ENCODE data around the gene ZNF207.

The ZNF207 gene

GRCh38 chr17:32305049-32305448 is 44.9 kb upstream of the ZNF207 start:
- TF ChIP-seq TEAD4 (IDR thresholded peaks at IDR 0.05) (no peak), MAX (IDR thresholded peaks at IDR 0.05) (no peak), FOXM1 (IDR thresholded peaks at IDR 0.05; ENCODE audit: borderline replicate concordance, low read depth) (no peak), EP300 (IDR thresholded peaks at IDR 0.05; ENCODE audit: borderline replicate concordance) (no peak), YY1 (IDR thresholded peaks at IDR 0.05; ENCODE audit: low read depth) (no peak), CREB1 (IDR thresholded peaks at IDR 0.05; ENCODE audit: low read depth) (no peak), REST (IDR thresholded peaks at IDR 0.05; ENCODE audit: low read depth) (no peak), EGR1 (IDR thresholded peaks at IDR 0.05) (no peak), NFIC (IDR thresholded peaks at IDR 0.05) (no peak), TAF1 (IDR thresholded peaks at IDR 0.05; ENCODE audit: low read depth) (no peak), ZBTB7A (IDR thresholded peaks at IDR 0.05; ENCODE audit: low read depth) (no peak), USF1 (IDR thresholded peaks at IDR 0.05) (no peak), RAD21 (IDR thresholded peaks at IDR 0.05; ENCODE audit: low read depth) (no peak), CEBPB (IDR thresholded peaks at IDR 0.05) (no peak)

- TF ChIP-seq TEAD4 (IDR thresholded peaks at IDR 0.05) (no peak), ZBTB7A (IDR thresholded peaks at IDR 0.05; ENCODE audit: low read depth) (no peak), USF1 (IDR thresholded peaks at IDR 0.05) (no peak), TAF1 (IDR thresholded peaks at IDR 0.05; ENCODE audit: low read depth) (no peak), MAX (IDR thresholded peaks at IDR 0.05) (no peak), CREB1 (IDR thresholded peaks at IDR 0.05; ENCODE audit: low read depth) (no peak), RAD21 (IDR thresholded peaks at IDR 0.05; ENCODE audit: low read depth) (no peak), TCF12 (IDR thresholded peaks at IDR 0.05; ENCODE audit: low read depth) (no peak), EGR1 (IDR thresholded peaks at IDR 0.05) (no peak), FOXM1 (IDR thresholded peaks at IDR 0.05; ENCODE audit: borderline replicate concordance, low read depth) (no peak), REST (IDR thresholded peaks at IDR 0.05; ENCODE audit: low read depth) (no peak), EP300 (IDR thresholded peaks at IDR 0.05; ENCODE audit: borderline replicate concordance) (no peak), CEBPB (IDR thresholded peaks at IDR 0.05) (no peak), YY1 (IDR thresholded peaks at IDR 0.05; ENCODE audit: low read depth) (no peak), NFIC (IDR thresholded peaks at IDR 0.05) (no peak)
Measured at GRCh38 chr17:32307658-32308057, 42.3 kb upstream of the ZNF207 start.

- TF ChIP-seq TCF12 (IDR thresholded peaks at IDR 0.05; ENCODE audit: low read depth) (no peak), TAF1 (IDR thresholded peaks at IDR 0.05; ENCODE audit: low read depth) (no peak), MAX (IDR thresholded peaks at IDR 0.05) (no peak), FOXM1 (IDR thresholded peaks at IDR 0.05; ENCODE audit: borderline replicate concordance, low read depth) (no peak), USF1 (IDR thresholded peaks at IDR 0.05) (no peak)
Measured at GRCh38 chr17:32311028-32311536, 38.9 kb upstream of the ZNF207 start.

- TF ChIP-seq RAD21 (IDR thresholded peaks at IDR 0.05; ENCODE audit: low read depth), result no peak
Measured at GRCh38 chr17:32314636-32315035, 35.3 kb upstream of the ZNF207 start.

GRCh38 chr17:32315171-32315570 is 34.8 kb upstream of the ZNF207 start:
- no peak for TF ChIP-seq FOXM1 (IDR thresholded peaks at IDR 0.05; ENCODE audit: borderline replicate concordance, low read depth)
- no peak for TF ChIP-seq CEBPB (IDR thresholded peaks at IDR 0.05)
- no peak for TF ChIP-seq TEAD4 (IDR thresholded peaks at IDR 0.05)
- no peak for TF ChIP-seq TAF1 (IDR thresholded peaks at IDR 0.05; ENCODE audit: low read depth)
- no peak for TF ChIP-seq TCF12 (IDR thresholded peaks at IDR 0.05; ENCODE audit: low read depth)
- TF ChIP-seq REST (IDR thresholded peaks at IDR 0.05; ENCODE audit: low read depth), result no peak
- no peak for TF ChIP-seq RAD21 (IDR thresholded peaks at IDR 0.05; ENCODE audit: low read depth)
- no peak for TF ChIP-seq EGR1 (IDR thresholded peaks at IDR 0.05)
- TF ChIP-seq USF1 (IDR thresholded peaks at IDR 0.05), result no peak
- TF ChIP-seq NFIC (IDR thresholded peaks at IDR 0.05), result no peak
- TF ChIP-seq MAX (IDR thresholded peaks at IDR 0.05), result no peak

Measured in Ishikawa (cell line).